GOT3 (cell line): Measurements from ENCODE around the gene REG1B.

Experiments used
- DNase-seq: peaks from one replicate; lab custom pipeline; 2025; ENCODE audit warnings: mixed read lengths; lab: John Stamatoyannopoulos, UW

REG1B gene, protein sequence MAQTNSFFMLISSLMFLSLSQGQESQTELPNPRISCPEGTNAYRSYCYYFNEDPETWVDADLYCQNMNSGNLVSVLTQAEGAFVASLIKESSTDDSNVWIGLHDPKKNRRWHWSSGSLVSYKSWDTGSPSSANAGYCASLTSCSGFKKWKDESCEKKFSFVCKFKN

DNA sequence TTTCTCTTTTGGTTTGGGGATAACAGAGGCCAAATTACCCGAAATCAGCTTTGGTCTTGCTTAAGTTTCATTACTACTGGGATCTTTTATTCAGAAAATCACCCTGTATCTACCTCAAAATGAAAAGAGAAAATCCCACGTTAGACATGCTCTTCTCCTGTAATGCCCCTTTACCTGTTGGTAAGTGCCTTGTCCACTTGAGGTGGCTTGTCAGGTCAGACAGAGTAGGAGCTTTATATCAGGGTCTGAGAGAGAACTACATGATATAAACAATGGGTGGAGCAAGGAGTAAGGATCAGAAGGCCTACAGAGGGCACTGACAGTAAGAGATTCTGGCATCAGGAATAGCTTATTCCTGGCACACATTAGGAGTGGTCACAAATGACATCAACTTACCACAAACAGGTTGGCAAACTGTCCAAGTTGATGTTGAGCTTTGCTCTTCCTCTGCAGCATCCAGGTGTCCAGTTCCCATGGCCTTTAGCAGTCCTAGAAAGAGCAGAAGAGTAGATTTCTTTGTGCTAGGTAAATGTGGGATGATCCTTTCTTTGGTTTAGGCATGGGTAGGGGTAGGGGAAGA lies at the start of gene REG1B:
TSS of gene REG1B (minus strand) at position 209 of the 580 bp plus-strand sequence. CDS start 381 bp downstream, outside the sequence.
- no peak for DNase-seq

DNA sequence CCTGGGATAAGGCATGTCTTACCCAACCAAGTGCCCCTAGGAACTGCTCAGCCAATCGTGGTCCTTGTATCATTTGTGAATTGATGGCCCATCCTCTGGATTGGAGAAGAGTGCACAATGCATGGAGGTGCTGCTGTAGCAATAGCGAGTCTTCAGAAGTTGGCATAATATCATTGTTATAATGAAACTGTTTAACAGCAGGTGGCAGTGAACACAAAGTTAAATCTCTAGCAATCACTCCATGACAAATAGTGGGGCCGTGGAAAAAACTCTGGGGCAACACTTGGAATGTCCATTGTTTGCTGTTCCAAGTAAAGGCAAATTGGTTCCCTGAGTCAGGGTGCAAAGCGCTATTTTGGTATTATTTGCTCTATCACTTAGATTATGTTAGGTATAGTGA lies 43.9 kb upstream of the REG1B start:
- no peak for DNase-seq

DNA sequence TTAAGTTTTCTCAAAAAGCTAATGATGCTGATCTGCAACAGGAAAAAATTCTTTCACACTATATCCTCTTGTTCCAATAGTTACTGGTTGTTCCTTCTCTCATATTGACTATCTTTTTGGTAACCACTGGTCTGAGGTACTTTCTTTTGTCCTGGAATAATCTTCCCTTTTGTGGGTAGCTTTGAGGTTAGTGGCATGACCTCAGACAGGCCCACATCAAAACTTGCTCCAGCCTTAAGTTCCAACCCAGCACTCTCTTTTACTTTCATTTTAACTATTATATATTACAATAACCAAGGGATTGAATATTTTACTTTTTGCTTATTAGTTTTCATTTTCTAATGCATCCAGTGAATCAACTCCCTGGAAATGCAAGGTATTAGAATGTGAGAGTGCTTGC lies 42.0 kb upstream of the REG1B start:
- no peak for DNase-seq

DNA sequence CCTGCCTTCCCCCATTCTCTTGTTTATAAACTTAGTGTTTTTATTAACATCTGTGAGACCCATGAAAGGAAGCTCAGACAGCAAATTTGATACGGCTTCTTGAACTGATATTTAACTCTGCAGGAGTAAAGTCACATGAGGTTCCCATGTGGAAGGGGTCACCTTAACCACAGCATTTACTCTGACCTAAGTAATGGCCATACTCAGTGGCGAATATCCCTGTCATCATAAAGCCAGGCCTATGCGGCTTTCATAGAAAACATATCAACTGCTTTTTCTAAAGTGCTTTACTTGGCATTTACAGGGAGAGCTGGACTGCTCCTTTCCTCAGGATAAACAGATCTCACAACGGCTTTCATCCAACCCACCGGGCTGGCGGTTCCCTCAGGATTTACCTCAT lies 41.5 kb upstream of the REG1B start:
- no peak for DNase-seq

DNA sequence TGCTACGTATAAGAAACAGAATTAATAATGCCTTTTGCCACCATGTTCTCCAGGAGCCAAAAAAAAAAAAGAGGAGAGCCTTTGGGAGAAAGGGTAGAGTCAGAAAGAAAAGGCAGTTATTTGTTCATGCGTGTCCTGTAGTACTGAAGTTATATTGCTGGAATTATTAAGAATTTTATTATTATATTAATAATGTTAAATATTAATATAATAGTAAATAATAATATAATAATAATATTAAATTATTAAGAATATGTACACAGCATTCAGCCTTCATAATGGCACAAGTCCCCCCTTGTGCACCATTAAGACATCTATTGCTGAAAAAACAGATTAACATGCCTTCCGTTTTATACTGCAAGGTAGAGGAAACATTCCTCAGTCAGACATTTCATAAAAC lies 40.6 kb upstream of the REG1B start:
- DNase-seq: no peak

DNA sequence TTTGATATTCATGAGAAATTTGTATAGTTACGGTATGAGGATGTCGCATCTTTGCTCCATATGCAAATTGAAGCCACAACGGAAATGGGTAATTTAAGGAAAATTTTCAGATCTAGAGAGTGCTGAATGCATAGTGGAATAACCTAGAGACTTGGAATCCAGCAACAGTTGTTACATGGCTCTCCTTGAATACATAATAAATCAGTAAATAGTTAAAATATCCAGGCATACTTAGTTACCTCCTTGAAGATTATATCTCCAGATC lies 37.9 kb upstream of the REG1B start:
- DNase-seq: no peak

DNA sequence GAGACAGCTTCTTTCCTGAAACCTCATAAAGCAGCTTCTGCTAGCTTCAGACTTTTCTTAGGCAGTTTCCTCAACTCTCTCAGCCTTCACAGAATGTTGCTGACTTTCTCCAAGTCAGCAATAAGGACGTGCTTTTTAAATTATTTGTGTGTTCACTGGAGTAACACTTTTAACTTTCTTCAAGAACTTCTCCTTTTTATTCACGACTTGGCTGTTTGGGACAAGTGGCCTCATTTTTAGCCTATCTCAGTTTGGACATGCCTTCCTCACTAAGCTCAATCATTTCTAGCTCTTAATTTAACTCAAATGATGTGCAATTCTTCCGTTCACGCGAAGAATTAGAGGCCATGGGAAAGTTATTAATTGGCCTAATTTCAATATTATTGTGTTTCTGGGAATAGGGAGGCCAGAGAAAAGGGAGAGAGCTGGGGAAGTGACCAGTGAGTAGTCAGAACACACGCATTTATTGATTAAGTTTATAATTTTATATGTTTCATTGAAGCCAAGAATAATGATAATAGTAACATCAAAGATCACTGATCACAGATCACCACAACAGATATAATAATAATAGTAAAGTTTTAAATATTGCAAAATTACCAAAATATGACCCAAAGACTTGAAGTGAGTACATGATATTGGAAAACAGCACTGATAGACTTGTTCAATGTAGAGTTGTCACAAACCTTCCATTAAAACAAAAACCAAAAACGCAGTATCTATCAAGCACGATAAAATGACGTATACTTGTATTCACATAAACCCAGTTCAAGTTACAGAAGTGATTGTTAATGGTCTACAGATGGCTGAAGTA lies 37.3 kb upstream of the REG1B start:
- DNase-seq: no peak

DNA sequence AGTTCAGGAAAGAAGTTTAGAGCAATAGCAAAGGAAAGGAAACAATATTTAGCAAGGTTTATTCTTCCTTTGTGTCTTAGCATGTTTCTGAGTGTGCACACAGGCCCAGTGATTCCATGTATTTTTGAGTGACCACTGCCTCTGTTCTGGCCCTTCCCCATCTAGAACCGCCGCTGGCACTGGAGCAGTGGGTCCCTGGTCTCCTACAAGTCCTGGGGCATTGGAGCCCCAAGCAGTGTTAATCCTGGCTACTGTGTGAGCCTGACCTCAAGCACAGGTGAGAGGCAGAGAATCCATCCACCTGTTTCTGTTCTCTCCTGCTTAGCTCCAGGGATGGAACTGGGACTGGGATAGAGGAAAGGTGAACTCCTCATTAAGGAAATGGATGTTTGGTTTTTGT lies 34.9 kb upstream of the REG1B start:
- no peak for DNase-seq

DNA sequence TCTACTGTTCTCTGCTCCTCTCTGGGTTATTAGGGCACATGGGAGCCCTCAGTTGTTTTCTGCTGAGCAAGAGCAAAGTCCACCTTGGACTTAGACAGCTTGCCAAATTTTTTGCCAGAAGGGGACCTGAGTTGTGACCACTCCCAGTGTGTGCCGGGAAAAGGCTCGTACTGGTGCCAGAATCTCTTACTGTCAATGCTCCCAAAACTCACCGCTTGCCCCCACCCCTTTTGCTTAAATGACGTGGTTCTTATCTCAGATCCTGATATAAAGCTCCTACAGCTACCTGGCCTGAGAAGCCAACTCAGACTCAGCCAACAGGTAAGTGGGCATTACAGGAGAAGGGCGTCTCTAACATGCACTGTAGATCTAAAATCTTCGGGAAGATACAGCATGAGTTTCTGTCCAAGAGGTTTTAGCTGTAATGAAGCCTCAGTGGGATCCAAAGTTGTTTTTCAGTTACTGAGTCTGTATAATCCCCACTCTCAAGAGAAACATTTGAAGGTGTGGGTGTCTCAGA lies 32.5 kb upstream of the REG1B start, which contains the start of gene REG1A:
TSS of gene REG1A (plus strand) at position 295 of the 520 bp plus-strand sequence. CDS start 374 bp downstream, outside the sequence.
- no peak for DNase-seq

DNA sequence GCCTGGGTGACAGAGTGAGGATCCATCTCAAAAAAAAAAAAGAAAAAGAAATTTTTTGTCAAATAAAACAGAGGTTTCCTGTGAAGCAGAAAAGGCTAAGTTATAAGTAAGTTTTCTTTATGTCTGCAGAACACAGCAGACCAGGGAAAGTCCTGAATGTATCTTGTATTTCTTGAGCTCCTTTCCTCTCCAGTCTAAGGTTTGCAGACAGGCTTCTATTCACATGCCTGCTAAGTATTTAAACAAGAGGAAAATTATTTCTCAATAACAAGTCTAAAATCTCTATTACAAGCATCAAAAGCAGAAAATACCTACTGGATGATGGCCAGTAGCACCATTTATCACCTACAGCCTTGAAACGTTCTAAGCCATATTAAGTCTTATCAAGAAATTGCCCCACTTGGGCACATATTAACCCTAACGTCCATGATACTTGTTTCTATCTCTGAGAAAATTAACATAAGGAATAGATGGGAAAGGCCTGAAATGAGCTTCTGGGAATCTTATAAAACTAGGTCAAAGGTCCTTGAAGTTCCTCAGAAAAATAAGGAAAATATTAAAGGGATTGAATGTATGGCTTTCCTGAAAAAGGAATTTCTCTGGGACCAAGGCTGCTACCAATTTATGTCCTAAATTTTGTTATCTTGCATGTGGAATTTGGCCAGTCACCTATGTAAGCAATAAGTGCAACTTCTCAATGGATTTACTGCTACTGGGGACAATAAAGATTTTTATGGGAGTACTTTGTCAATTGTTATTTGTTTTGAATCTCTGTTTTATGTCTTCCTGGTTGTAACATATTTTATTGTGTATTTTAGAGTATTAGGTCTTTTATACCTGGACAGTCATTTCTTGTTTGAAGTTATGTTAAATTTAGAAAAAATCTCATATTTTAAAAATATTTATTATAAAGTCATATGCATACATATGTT lies 29.5 kb upstream of the REG1B start:
- DNase-seq: no peak

DNA sequence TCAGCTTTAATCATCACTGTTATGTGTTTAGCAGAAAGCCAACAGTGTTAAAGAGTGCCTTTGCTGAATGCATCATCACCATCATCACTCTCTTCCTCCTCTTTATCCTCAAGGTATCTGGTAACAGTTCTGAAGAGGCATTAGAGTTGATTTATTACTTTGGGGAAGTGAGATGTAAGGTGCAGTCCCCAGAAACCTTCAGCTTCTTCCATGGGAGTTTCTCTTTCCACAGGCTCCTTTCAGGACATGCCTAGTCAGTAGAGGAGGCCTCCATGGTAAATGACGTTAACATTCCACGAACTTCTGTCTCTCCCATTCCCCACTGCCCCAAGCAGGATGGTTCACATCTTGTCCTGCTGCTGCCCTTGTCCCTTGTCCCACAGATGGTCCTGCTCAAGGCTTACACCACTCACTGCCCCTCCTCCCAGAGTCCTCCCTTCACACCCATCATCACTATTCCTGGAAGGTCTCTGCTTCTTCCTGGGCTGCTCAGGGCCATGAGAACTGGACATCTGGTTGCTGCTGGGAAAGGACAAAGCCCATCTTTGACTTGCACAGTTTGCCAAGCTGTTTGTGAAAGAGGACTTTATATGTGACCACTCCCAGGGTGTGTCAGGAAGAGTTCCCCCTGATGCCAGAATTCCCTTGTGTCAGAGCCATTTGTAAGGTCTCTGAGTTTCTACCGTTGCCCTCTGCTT lies 27.2 kb upstream of the REG1B start:
- no peak for DNase-seq

DNA sequence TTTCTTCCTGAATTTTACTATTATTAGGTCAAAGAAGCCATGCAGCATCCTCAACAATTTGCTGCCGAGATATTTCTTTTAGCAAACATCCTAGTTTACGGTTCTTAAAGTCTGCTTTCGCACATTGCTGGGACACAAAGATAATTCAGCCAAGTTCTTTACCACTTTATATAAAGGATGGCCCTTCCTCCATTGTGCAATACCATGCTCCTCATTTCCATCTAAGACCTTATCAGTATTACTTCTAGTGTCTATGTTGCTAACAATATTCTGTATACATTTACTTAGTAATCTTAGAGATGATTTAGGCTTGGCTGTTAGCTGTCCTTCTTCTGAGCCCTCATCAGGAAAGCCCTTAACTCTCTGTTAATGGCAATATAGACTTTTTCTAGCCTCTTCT lies 24.5 kb upstream of the REG1B start:
- DNase-seq: no peak

DNA sequence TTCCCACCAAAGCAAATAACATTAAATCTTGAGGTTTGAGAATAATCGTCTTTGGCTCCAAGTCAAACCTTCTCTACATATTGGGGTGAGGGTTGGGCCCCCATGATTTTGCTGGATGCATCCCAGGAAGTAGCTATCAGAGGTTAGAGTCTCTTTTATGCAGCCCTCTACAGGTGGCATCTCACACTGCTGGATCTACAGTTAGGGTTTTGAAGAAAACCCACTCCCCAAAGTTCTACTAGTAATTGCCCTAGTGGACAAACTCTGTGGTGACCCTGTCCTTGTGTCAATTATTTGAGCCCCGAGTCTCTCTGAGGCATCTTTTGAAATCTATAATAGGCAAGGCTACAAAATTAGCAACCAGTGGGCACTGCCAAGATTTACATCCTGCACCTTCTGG lies 17.5 kb upstream of the REG1B start:
- no peak for DNase-seq

DNA sequence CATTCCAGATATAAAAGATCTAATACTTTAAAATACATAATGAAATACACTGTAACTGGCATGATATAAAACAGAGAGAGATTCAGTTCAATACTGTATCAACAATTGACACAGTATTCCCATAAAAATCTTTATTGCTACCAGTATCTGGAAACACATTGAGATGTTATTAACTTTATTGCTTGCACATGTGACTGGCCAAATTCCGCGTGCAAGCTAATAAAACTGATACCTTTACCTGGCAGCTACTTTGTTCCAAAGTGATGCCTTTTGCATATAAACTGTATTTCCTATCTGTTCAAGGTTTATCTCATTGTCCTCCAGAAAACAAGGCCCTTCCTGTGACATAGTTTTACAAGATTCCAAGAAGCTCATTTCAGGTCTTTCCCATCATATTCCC lies 15.4 kb upstream of the REG1B start:
- no peak for DNase-seq

DNA sequence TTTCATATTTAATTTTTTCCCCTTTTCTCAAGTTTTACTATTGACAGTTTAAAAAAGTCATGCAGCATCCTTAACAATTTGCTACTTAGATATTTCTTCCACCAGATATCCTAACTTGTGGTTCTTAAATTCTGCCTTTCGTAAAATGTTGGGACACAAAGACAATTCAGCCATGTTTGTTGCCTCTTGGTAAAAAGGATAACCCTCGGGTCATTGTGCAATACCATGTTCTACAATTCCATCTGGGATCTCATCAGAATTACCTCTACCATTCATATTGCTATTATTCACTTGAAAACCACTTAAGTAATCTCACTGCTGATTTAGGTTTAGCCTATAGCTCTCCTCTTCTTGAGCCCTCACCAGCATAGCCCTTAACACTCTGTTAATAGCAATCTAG lies 13.2 kb upstream of the REG1B start:
- no peak for DNase-seq

DNA sequence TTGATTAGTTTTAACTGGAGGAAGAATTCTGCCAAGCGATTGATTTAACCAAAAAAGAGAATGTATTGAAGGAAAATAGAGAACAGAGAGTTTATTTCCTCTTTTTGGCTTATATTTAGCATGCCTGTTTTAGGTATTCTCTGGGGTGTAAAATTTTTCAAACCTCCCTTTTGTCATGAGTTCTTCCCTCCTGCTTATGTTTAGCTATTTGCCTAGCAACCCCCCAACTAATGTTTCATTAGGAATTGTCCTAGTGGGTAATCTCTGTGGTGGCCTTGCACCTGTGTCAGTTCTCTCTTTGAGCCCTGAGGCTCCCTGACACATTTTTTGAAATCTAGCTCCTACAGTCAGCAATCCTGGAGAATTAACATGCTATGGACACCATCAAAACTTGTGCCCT lies 12.5 kb upstream of the REG1B start:
- DNase-seq: no peak

DNA sequence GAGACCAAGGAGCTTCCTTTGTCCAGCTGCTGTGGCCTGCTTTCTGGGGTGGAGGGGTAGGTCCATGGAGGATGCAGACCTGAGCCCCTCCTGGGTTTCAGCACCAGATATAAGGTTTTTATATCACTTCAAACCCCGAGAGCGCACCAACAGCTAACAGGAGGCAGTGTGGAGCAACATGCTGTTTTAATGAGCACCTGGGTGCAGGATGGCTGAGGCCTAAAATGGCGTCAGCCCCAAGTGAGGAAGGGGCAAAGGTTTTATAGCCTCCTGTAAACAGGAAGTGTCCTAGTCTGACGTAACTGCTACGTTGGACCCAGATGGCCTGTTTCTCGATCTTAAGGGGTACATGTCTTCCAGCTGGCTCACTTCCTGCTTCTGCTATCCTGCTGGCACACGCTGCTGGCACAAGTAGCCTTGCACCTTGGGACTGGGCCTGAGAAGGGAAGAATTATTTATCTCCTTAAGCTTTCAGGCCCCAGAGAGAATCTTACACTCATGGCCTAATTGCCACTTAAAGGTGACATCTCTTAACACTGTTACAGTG lies 11.4 kb upstream of the REG1B start:
- DNase-seq: no peak

DNA sequence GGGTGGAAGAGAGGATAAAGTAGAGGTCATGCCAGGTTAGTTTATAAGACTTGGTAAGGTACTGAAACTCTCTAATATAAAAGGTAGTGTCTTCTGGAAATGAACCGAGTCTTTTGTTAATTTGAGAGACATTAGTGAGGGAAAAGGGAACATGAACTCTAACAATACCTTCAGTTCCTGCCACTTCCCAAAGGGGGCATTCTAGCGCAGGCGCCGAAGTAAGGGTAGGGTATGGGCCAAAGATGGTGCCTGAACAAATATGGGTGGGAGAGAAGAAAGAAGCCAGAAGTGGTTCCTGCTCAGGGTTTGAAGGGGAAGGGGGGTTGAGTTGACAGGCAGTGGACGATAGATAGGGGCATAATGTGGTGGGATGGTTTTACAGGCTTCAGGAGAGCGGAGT lies 10.1 kb upstream of the REG1B start:
- no peak for DNase-seq

DNA sequence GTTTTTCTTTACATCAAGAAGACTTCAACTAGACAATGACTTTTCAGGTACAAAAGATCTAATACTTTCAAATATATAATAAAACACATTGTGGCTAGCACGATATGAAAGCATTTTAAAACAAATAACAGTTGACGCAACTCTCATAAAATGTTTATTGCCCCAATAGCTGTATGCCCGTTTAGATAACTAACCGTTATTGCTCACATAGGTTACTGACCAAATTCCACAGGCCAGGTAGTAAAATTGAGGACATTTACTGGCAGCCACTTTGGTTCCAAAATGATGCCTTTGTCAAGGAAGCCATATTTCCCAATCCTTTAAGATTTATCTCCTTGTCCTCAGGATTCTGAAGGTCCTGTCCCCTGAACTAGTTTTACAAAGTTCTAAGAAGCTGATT lies 2.9 kb upstream of the REG1B start:
- no peak for DNase-seq

DNA sequence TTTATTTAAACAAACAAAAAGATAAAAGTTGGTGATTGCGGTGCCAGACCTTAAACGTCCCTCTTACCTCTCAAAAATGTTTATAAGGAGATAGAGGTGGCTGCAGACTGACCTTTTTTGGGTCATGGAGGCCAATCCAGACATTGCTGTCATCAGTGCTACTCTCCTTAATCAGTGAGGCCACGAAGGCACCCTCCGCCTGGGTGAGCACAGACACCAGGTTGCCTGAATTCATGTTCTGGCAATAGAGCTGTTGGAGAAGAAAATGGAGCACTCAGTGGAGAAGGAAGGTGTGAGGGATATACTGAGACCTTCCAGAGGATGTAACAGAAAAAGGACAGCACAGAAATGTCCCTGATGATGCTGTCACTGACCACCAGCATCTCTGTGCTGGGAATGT lies 1.5 kb downstream of the REG1B start:
- no peak for DNase-seq

DNA sequence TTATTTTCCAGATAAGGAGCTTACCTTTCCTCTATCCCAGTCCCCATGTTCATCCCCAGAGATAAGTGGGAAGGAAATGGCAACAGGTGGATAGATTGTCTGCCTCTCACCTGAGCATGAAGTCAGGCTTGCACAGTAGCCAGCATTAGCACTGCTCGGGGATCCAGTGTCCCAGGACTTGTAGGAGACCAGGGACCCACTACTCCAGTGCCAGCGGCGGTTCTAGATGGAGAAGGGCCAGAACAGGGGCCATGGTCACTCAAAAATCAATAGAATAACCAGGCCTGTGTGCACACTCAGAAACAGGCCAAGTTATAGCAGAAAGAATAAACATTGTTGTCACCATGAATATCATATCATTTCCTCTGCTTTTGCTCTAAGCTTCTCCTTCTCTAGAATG lies 2.4 kb downstream of the REG1B start:
- no peak for DNase-seq
